Fibroblast of skin of back (primary cell): Measurements from ENCODE around the gene HAO1.
"Not testable (repeated sequence)": the region's sequence is repeated elsewhere in the genome, so short reads cannot be mapped to it uniquely, and the experiment has no call there.

Experiments
- DNase-seq: peaks from one replicate; pipeline ENCODE4 v3.0.0-alpha.2; 2013

HAO1 gene

GRCh38 chr20:7850775-7851490, 89.3 kb downstream of the HAO1 start:
- peak; percentile 6 for DNase-seq

DNA sequence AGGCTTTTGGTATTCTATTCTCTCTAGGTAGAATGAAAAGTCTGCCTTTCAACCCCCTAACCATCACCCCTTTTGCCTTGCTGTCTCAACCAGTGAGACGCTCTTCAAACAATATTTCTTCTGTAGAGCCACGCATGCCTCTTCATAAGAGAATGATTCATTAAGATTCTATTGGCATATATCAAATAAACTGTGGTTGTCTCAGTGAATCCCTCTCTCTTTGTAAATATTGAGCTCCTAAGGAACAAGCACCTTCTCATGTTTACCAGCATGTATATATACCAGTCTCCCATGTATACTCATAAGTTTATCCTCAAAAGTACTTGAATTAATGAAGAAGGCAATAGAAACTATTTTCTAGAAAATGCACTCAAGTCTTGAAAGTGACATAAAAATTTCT, 90.6 kb downstream of the HAO1 start:
- DNase-seq: no peak

GRCh38 chr20:7848351-7848750, 91.9 kb downstream of the HAO1 start:
- no peak for DNase-seq

- no peak for DNase-seq
Measured at GRCh38 chr20:7843613-7844012, 96.6 kb downstream of the HAO1 start.

- peak; percentile 85 for DNase-seq
Measured at GRCh38 chr20:7841971-7842310, 98.3 kb downstream of the HAO1 start.

DNA sequence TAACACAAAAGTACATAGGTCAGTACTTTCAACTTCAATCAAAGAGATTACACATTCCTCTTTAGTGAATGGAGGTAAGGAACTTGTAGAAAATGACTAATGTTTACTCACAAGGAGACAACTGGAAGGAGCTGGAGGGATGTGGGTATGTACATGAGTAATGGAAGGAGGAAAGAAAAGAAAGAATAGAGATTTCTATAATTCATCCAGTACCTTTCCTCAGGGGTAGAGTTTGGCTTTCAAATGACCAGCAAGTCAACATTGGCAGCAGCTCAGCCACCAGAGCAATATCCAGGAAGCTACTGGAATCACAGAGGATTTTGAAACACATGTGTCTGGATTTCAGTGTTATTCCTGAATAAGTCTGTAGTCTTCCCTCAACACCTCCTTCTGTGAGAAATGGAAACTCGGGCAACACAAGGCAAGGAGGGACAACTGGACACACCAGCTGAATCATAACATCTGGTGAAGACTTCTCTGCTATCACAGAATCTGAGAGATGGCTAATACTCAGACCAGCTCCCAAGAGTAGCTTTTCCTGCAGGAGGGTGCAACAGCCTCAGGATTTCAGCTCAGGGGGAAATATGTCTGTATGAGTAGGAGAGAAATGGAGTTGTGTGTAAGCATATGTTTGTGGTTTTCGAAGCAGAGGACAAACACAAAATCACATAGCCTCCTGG, 98.8 kb downstream of the HAO1 start:
- DNase-seq: peak; percentile 72

GRCh38 chr20:7836076-7836475, 104.2 kb downstream of the HAO1 start:
- no peak for DNase-seq

GRCh38 chr20:7834441-7834840, 105.8 kb downstream of the HAO1 start:
- DNase-seq: not testable (repeated sequence)
